Hepatocyte (in vitro differentiated cells): ENCODE measurements around the gene DLG2.

Experiments
- CTCF ChIP-seq: fragments of 200-600 bp; sonication (generic); IDR thresholded peaks from 2 replicates; pipeline ENCODE4 v1.5.1; 2016; ENCODE audit warnings: antibody characterized with exemption, mild to moderate bottlenecking; ENCODE audit not compliant: poor library complexity
- EZH2 ChIP-seq: fragments of 200-600 bp; sonication (generic); IDR thresholded peaks from 2 replicates; pipeline ENCODE4 v1.6.1; 2016; ENCODE audit warnings: antibody characterized with exemption, mild to moderate bottlenecking, borderline replicate concordance

- TF ChIP-seq CTCF (no peak), EZH2 (no peak)
These were observed 1900.8 kb downstream of the DLG2 start for GRCh38 chr11:83726316-83726715.
